ENCODE data around the gene SEC61A2. TPM values are rescaled to one million over a fixed set of nuclear protein-coding genes. Genes with fewer than 3 reads are reported as not detected.

Gene SEC61A2
- total RNA-seq, 1 donor from 2014 or later: 8.2 TPM

- Mint-ChIP-seq H3K9me3 (ENCODE audit: low read depth) (no peaks in the 10 kb centered on the region), H3K36me3 (ENCODE audit: low read depth) (peaks cover 25% of the 10 kb centered on the region), H3K27me3 (ENCODE audit: low read depth) (no peaks in the 10 kb centered on the region), H3K4me3 (ENCODE audit: unreplicated experiment) (no peak overlapping the region), H3K4me1 (ENCODE audit: low read depth) (no peaks in the 10 kb centered on the region), H3K27ac (ENCODE audit: unreplicated experiment) (no peak overlapping the region)
- TF ChIP-seq CTCF (IDR thresholded peaks at IDR 0.05): no peak
- DNase-seq (ENCODE audit: low spot score): no peak
These were observed 51.7 kb downstream of the SEC61A2 start for GRCh38 chr10:12181065-12181775.

- DNase-seq (ENCODE audit: low spot score): no peak
- H3K4me3 Mint-ChIP-seq (ENCODE audit: unreplicated experiment): no peak overlapping the region
- no peak for TF ChIP-seq CTCF (IDR thresholded peaks at IDR 0.05)
These were observed 54.7 kb downstream of the SEC61A2 start for GRCh38 chr10:12184165-12184564.

GRCh38 chr10:12186323-12186722 is 56.8 kb downstream of the SEC61A2 start:
- peaks cover 23% of the 10 kb centered on the region for H3K36me3 Mint-ChIP-seq (ENCODE audit: low read depth)
- no peaks in the 10 kb centered on the region for H3K27me3 Mint-ChIP-seq (ENCODE audit: low read depth)

More at GRCh38 chr10:12184165-12184564, 54.7 kb downstream of the SEC61A2 start:
- no peak overlapping the region for H3K27ac Mint-ChIP-seq (ENCODE audit: unreplicated experiment)
- no peaks in the 10 kb centered on the region for H3K27me3 Mint-ChIP-seq (ENCODE audit: low read depth)
- H3K36me3 Mint-ChIP-seq (ENCODE audit: low read depth): peaks cover 23% of the 10 kb centered on the region
- no peaks in the 10 kb centered on the region for H3K9me3 Mint-ChIP-seq (ENCODE audit: low read depth)
- peaks cover 5% of the 10 kb centered on the region for H3K4me1 Mint-ChIP-seq (ENCODE audit: low read depth)

GRCh38 chr10:12187321-12187905 is 57.9 kb downstream of the SEC61A2 start:
- Mint-ChIP-seq H3K9me3 (ENCODE audit: low read depth) (no peaks in the 10 kb centered on the region), H3K27ac (ENCODE audit: unreplicated experiment) (no peak overlapping the region), H3K27me3 (ENCODE audit: low read depth) (no peaks in the 10 kb centered on the region), H3K4me3 (ENCODE audit: unreplicated experiment) (no peak overlapping the region), H3K36me3 (ENCODE audit: low read depth) (peaks cover 23% of the 10 kb centered on the region), H3K4me1 (ENCODE audit: low read depth) (peaks cover 17% of the 10 kb centered on the region)
- no peak for TF ChIP-seq CTCF (IDR thresholded peaks at IDR 0.05)
- no peak for DNase-seq (ENCODE audit: low spot score)

More at GRCh38 chr10:12186323-12186722, 56.8 kb downstream of the SEC61A2 start:
- H3K9me3 Mint-ChIP-seq (ENCODE audit: low read depth): no peaks in the 10 kb centered on the region
- no peak overlapping the region for H3K4me3 Mint-ChIP-seq (ENCODE audit: unreplicated experiment)
- no peak overlapping the region for H3K27ac Mint-ChIP-seq (ENCODE audit: unreplicated experiment)
- TF ChIP-seq CTCF (IDR thresholded peaks at IDR 0.05): no peak
- H3K4me1 Mint-ChIP-seq (ENCODE audit: low read depth): peaks cover 13% of the 10 kb centered on the region
- DNase-seq (ENCODE audit: low spot score): no peak

- Mint-ChIP-seq H3K4me1 (ENCODE audit: low read depth) (peaks cover 26% of the 10 kb centered on the region), H3K36me3 (ENCODE audit: low read depth) (peaks cover 22% of the 10 kb centered on the region), H3K27me3 (ENCODE audit: low read depth) (no peaks in the 10 kb centered on the region), H3K9me3 (ENCODE audit: low read depth) (no peaks in the 10 kb centered on the region), H3K4me3 (ENCODE audit: unreplicated experiment) (no peak overlapping the region), H3K27ac (ENCODE audit: unreplicated experiment) (no peak overlapping the region)
- no peak for TF ChIP-seq CTCF (IDR thresholded peaks at IDR 0.05)
- DNase-seq (ENCODE audit: low spot score): no peak
These were observed 59.2 kb downstream of the SEC61A2 start for GRCh38 chr10:12188656-12189055.
